ENCODE data around the gene CAMK2A.

DNA sequence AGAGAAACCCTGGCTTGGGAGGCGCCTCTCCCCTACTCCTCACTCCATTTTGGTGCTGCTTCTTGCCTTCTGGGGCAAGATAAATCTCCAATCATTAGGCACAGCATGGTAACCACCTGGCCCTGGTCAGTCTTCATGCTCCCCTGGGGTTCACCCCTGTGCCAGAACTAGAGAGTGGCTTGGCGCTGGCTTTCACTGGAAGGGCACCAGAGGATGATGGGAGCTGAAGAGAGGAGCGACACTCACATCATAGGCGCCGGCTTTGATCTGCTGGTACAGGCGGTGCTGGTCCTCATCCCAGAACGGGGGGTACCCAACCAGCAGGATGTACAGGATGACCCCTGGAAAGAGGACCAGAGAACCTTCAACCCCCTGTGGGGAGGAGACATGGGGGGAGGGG, 38.1 kb downstream of the CAMK2A start:
- TF ChIP-seq POLR2AphosphoS5 (IDR thresholded peaks at IDR 0.05) (no peak), CTCF (IDR thresholded peaks at IDR 0.05) (no peak), EP300 (IDR thresholded peaks at IDR 0.05) (no peak), POLR2A (IDR thresholded peaks at IDR 0.05) (no peak)

All from sigmoid colon (tissue), 4 donors.